ENCODE results near the gene RAMP2.
"Not testable (repeated sequence)": the region's sequence is repeated elsewhere in the genome, so short reads cannot be mapped to it uniquely, and the experiment has no call there.

Gene RAMP2

GRCh38 chr17:42769964-42770363 lies 8.9 kb downstream of the RAMP2 start:
- not testable (repeated sequence) for DNase-seq (ENCODE audit: low read depth in 2 of 2)

GRCh38 chr17:42772945-42773289 lies 11.9 kb downstream of the RAMP2 start:
- DNase-seq (ENCODE audit: low read depth in 2 of 2), result no peak

GRCh38 chr17:42773290-42774035 lies 12.4 kb downstream of the RAMP2 start, which contains the start of gene VPS25:
Gene VPS25, plus strand, starts transcription at chr17:42773449. Its CDS starts 27 bp downstream, at chr17:42773476.
- DNase-seq (ENCODE audit: low read depth in 2 of 2), result peak; percentile 59 to 61

- DNase-seq (ENCODE audit: low read depth in 2 of 2), result no peak
Measured at GRCh38 chr17:42774066-42774745, 13.2 kb downstream of the RAMP2 start.

- DNase-seq (ENCODE audit: low read depth in 2 of 2), result no peak
Measured at GRCh38 chr17:42775534-42776098, 14.6 kb downstream of the RAMP2 start.

- DNase-seq (ENCODE audit: low read depth in 2 of 2), result no peak
Measured at GRCh38 chr17:42778570-42778969, 17.5 kb downstream of the RAMP2 start.

- no peak for DNase-seq (ENCODE audit: low read depth in 2 of 2)
Measured at GRCh38 chr17:42779304-42779935, 18.4 kb downstream of the RAMP2 start.

GRCh38 chr17:42779936-42780850 lies 19.2 kb downstream of the RAMP2 start, which contains the start of gene WNK4:
Gene WNK4, plus strand, starts transcription at chr17:42780610. Its CDS starts 89 bp downstream, at chr17:42780699.
- no peak for DNase-seq (ENCODE audit: low read depth in 2 of 2)

- DNase-seq (ENCODE audit: low read depth in 2 of 2), result no peak
Measured at GRCh38 chr17:42780851-42781638, 20.0 kb downstream of the RAMP2 start.

GRCh38 chr17:42781639-42782165 lies 20.7 kb downstream of the RAMP2 start:
- DNase-seq (ENCODE audit: low read depth in 2 of 2), result no peak

GRCh38 chr17:42782166-42783061 lies 21.4 kb downstream of the RAMP2 start:
- no peak for DNase-seq (ENCODE audit: low read depth in 2 of 2)

GRCh38 chr17:42783062-42783790 lies 22.2 kb downstream of the RAMP2 start:
- DNase-seq (ENCODE audit: low read depth in 2 of 2), result no peak

GRCh38 chr17:42783791-42784138 lies 22.7 kb downstream of the RAMP2 start:
- DNase-seq (ENCODE audit: low read depth in 2 of 2), result no peak

GRCh38 chr17:42784409-42784808 lies 23.4 kb downstream of the RAMP2 start:
- no peak for DNase-seq (ENCODE audit: low read depth in 2 of 2)

- DNase-seq (ENCODE audit: low read depth in 2 of 2), result no peak
Measured at GRCh38 chr17:42784811-42785592, 24.0 kb downstream of the RAMP2 start.

- no peak for DNase-seq (ENCODE audit: low read depth in 2 of 2)
Measured at GRCh38 chr17:42787266-42787665, 26.2 kb downstream of the RAMP2 start.

GRCh38 chr17:42791948-42792347 lies 30.9 kb downstream of the RAMP2 start:
- no peak for DNase-seq (ENCODE audit: low read depth in 2 of 2)

GRCh38 chr17:42792545-42792944 lies 31.5 kb downstream of the RAMP2 start:
- no peak for DNase-seq (ENCODE audit: low read depth in 2 of 2)
